GF-D8 (cell line): ENCODE data around the gene VWA3A.
"Not testable (repeated sequence)": the region's sequence is repeated elsewhere in the genome, so short reads cannot be mapped to it uniquely, and the experiment has no call there.

Experiments used
- DNase-seq: peaks from one replicate; lab custom pipeline; 2025; lab: John Stamatoyannopoulos, UW

The VWA3A gene

GRCh38 chr16:22183901-22184614 is 91.7 kb downstream of the VWA3A start:
- no peak for DNase-seq

DNA sequence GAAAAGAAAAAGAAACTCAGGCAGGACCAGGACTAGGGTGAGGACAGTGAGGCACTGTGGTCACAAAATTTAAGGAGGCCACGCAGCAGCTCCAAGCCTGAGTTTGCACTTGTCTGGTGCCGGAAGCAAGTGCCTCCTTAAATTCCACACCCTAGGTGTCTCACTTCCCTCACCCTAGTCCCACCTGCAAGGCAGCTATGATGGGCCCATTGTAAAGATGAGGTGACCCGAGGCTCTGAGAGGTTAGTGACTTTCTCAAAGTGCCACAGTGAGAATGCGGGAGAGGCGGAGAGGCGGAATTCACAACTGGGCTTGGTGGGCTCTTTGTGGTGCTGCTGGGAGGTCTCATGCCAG is 92.3 kb downstream of the VWA3A start:
- DNase-seq: no peak

GRCh38 chr16:22186517-22186916 is 94.2 kb downstream of the VWA3A start:
- no peak for DNase-seq

DNA sequence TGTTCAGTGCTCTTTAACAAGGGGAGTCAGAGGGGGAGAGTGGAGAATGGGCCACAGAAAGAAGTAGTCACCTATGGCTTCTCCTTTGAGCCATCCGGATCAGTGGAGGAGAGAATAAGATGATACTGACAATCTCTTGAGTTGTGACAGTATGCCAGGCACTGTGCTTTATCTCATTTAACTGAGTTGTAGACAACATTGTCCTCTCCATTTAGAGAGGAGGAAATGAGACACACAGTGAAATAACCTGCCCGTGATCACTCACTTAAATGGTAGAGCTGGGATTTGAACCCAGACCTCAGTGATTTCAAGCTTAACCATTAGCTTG is 95.9 kb downstream of the VWA3A start:
- DNase-seq: no peak

- peak; percentile 57 for DNase-seq
These were observed 96.5 kb downstream of the VWA3A start for GRCh38 chr16:22188595-22189442.

DNA sequence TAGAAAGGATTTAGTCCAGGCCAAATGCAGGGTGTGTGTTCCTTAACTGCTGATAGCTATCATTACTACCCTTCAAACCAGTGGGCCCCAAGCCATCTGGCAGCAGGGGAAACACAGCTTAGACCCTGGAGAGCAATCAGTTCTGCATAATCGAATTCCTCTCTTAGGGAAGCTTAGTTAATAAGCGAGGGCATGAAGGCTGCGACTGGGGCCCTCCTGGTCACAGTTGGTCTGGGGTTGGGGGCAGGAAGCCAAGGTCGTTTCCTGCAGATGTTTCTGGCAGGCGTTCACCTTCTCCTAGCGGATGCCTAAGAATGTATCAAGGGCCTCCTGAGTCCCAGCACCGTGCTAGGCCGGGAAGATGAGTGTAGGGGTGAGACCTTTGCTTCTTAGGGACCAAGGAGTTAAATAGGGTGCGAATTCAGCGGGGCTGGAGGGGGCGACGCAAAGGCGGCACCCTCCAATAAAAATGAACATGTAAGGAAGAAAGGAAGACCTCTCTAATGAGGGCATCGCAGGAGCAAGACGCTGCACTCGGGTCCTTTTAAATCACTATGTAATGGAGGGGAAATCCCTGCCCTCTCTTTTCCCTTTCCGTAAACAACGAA is 97.2 kb downstream of the VWA3A start:
- DNase-seq: peak; percentile 35

DNA sequence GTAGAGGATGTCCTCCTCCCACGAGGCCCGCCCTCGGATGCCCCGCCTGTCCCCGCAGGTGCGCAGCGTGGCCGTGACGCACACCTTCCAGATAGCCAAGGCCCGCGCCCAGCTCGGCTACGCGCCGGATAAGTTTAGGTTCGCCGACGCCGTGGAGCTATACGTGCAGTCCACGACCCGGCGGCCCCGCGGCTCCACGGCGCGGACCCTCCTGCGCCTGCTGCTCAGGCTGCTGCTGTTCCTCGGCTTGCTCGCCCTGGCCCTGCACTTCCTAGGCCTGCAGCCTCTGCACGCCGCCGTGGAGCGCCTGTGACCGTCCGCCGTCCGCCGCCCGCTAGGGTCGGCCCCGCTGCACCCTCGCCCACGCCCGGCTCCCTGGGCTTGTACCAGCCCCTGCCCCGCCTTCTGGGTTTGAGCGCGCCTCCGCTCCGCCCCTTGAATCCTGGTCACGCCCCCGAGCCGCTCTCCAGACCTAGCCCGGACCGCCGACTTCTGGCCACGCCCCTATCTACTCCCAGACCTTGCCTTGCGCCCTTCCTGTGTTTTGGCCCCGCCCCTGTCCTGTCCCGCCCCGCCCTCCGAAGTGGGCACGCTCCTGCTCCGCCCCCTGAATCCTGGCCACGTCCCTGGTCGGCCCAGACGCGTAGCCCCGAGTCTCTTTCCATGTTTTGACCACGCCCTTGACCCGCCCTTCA is 97.9 kb downstream of the VWA3A start:
- DNase-seq: no peak

DNA sequence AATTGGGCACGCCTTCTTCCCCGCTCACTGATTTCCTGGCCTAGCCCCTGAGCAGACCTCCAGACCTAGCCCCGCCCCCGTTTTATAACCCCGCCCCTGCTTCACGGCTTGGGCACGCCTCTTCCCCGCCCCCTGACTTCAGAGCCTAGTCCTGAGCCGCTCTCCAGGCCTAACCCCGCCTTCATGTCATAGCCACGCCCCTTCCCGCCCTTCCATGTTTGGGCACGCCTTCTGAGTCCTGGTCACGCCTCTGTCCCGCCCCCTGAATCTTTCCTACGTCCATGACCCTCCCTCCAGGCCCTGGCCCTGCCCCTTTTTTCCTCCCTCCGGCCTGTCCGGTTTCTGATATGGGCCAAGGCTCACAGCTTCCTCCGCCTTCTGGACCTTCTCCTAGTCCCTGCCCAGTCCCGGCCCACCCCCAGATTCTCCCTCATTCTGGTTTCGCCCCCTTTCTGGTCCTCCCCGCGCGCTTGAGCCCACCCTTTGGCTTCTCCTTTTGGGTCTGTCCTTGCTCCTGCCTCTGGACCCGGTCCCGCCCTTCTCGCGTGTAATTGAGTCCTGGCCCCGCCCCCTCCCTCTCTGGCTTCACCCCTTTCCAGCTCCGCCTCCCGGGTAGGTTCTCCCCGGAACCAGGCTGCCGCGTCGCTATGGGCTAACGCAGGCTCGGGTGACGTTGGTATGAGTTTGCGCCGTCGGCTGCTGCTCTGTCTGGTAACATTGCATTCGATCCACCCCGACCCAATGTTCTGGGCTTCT is 98.6 kb downstream of the VWA3A start:
- DNase-seq: peak; percentile 95

GRCh38 chr16:22191532-22192260 is 99.4 kb downstream of the VWA3A start:
- no peak for DNase-seq

DNA sequence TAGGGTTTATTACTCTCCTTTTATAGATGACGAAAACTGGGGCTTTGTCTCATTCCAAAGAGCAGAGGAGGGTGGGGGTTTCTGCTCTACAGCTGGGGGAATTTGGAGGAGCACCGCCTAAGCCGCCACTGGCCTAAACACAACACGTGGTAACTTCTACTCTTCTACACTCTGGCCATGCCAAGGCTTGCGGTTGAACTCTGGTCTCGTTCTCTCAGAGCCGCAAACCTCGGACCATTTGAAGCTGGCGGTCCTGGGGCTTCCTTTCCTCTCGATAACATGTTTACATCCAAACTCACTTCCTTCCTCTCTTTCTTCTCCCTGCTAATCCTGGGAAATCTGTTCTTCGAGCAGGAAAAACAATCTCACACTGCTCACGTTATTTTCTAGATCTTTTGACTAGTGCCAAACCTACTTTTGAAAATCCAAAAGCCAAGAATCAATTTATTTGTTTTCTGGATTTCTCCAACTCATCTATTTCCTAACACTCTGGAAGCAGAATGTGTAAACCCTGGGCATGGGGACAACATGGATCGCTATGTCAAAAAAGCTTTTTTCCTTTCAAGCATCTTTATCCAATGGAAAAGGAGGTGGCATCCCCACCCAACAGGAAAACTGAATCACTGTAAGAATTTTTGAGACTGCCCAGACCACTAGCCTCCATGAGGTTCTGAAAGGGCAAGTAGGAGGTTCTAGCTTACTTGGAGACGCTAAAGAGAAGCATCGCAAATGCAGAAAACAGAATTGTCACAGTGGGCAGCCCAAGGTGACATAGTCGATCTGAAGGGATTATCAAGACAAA is 100.1 kb downstream of the VWA3A start:
- peak; percentile 86 for DNase-seq

- DNase-seq: no peak
These were observed 100.7 kb downstream of the VWA3A start for GRCh38 chr16:22193063-22193411.

- no peak for DNase-seq
These were observed 102.5 kb downstream of the VWA3A start for GRCh38 chr16:22194707-22195444.

- no peak for DNase-seq
These were observed 103.0 kb downstream of the VWA3A start for GRCh38 chr16:22195445-22195694.

- peak; percentile 69 for DNase-seq
These were observed 103.6 kb downstream of the VWA3A start for GRCh38 chr16:22195695-22196558.

DNA sequence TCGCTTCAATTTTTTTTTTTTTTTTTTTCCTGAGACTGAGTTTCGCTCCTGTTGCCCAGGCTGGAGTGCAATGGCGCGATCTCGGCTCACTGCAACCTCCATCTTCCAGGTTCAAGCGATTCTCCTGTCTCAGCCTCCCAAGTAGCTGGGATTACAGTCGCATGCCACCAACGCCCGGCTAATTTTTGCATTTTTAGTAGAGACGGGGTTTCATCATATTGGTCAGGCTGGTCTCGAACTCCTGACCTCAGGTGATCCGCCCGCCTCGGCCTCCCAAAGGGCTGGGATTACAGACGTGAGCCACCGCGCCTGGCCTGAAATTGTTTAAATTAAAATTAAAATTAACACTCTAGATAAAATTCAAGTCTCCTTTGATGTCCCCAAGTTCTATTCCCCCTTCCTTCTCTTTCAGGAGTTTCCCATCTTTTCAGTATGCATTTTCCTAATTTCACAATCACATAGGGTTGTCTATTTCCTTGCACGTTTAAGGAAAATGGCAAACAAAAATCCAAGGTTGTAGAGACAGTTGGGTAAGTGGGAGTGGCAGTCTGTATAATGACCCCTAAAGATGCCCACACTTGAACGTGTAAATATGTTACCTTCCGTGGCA is 104.3 kb downstream of the VWA3A start:
- DNase-seq: not testable (repeated sequence)

DNA sequence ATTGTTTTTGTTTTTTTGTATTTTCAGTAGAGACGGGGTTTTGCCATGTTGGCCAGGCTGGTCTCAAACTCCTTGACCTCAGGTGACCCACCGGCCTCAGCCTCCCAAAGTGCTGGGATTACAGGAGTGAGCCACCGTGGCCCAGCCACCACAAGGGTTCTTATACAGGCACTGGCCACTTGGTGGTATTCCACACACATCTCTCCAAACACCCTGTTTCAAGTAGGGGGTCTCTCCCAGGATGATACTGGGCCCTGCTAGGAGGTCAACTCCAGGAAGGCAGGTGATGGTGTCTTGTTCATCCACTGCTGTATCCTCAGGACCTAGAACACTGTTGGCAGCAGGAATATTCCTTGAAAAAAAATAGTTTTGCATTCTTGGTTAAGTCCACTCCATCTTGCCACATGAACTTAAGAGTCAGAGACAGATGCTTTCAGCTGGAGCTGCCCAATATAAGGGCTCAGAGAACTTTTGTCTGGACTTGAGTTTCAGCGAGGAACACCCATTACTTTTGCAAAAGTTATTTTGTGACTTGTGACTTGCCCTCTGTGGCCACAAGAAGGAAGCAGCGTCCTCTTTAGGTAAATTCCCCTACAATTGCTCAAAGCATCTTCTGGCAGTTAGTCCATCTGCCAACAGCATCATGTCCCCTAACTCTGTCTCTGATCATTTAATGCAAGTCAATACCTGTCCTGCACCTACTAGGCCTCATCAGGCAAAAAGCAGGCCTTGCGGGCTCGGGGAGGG is 106.4 kb downstream of the VWA3A start:
- no peak for DNase-seq

DNA sequence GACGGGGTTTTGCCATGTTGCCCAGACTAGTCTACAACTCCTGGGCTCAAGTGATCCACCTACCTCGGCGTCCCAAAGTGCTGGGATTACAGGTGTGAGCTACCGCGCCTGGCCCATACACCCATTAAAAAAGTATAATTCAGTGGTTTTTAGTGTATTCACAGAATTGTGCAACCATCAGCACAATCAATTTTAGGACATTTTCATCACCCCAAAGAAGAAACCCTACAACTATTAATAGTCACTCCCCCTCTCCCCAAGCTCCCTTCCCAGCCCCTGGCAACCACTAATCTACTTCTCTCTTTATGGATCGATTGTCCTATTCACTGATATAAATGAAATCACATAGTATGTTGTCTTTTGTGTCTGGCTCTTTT is 109.9 kb downstream of the VWA3A start:
- DNase-seq: no peak

- DNase-seq: no peak
These were observed 110.8 kb downstream of the VWA3A start for GRCh38 chr16:22203091-22203490.
